SK-N-SH (cell line): Measurements from ENCODE around the gene AGBL4. TPM values are rescaled to one million over a fixed set of nuclear protein-coding genes. Genes with fewer than 3 reads are reported as not detected.

ENCODE experiments used
- CTCF ChIA-PET: fragments of 300-600, 350-600 bp; formaldehyde crosslinking; extraction: SDS; loops from one replicate; lab custom pipeline; 2021; lab: Yijun Ruan, JAX
- POLR2A ChIA-PET: fragments of 350-600 bp; sonication (Branson Sonifier 250); formaldehyde crosslinking; extraction: SDS; loops from one replicate; lab custom pipeline; 2020; ENCODE audit warnings: antibody characterized with exemption, inconsistent platforms; lab: Yijun Ruan, JAX
- DNase-seq: peaks from one replicate; pipeline ENCODE4 v3.0.0; 2012
- H2AFZ ChIP-seq: fragments of 200-600 bp; sonication (generic); 2 replicates; pipeline ENCODE4 v1.8.1; 2016; ENCODE audit warnings: antibody characterized with exemption, mild to moderate bottlenecking, low read depth
- H3F3A ChIP-seq: fragments of 200-600 bp; sonication (generic); replicated peaks from 2 replicates; pipeline ENCODE3; 2016; ENCODE audit warnings: antibody characterized with exemption, mild to moderate bottlenecking; ENCODE audit not compliant: insufficient read depth
- H3K27ac ChIP-seq, 2 experiments: fragments of 200-500 bp in 1 of 2; fragments of 200-600 bp in 1 of 2; sonication (Bioruptor generic) in 1 of 2; sonication (generic), shearing (Covaris generic) in 1 of 2; 2 replicates each; pipeline versions ENCODE4 v1.5.1 to v1.6.1; 2014 to 2016; ENCODE audit warnings: low read depth in 2 of 2, inconsistent platforms in 1 of 2, low read length in 1 of 2, mild to moderate bottlenecking in 1 of 2, mixed read lengths in 1 of 2
- H3K27me3 ChIP-seq: fragments of 200-600 bp; sonication (generic), shearing (Covaris generic); 2 replicates; pipeline ENCODE4 v1.6.1; 2016; ENCODE audit warnings: mixed run types; ENCODE audit not compliant: insufficient read depth
- H3K36me3 ChIP-seq, 2 experiments: fragments of 200-500 bp in 1 of 2; fragments of 200-600 bp in 1 of 2; sonication (Bioruptor generic) in 1 of 2; sonication (generic) in 1 of 2; replicated peaks in 1 of 2; 2 replicates each; pipeline versions ENCODE3 to v1.5.1; 2014 to 2016; ENCODE audit warnings: low read length in 1 of 2, mild to moderate bottlenecking in 1 of 2; ENCODE audit not compliant: insufficient read depth in 2 of 2, control insufficient read depth in 1 of 2
- H3K4me1 ChIP-seq, 2 experiments: fragments of 200-500 bp in 1 of 2; fragments of 200-600 bp in 1 of 2; sonication (Bioruptor generic) in 1 of 2; sonication (generic), shearing (Covaris generic) in 1 of 2; 2 replicates each; pipeline versions ENCODE4 v1.5.1 to v1.6.1; 2014 to 2016; ENCODE audit warnings: low read depth in 1 of 2, low read length in 1 of 2, mixed run types in 1 of 2; ENCODE audit not compliant: insufficient read depth in 2 of 2, control insufficient read depth in 1 of 2
- H3K4me2 ChIP-seq: fragments of 200-600 bp; sonication (generic), shearing (Covaris generic); 2 replicates; pipeline ENCODE4 v1.6.1; 2017; ENCODE audit warnings: mixed run types
- H3K4me3 ChIP-seq, 2 experiments: fragments of 200-500 bp in 1 of 2; fragments of 200-600 bp in 1 of 2; sonication (Bioruptor generic) in 1 of 2; sonication (generic), shearing (Covaris generic) in 1 of 2; 2 replicates each; pipeline versions ENCODE4 v1.5.1 to v1.8.1; 2014 to 2016; ENCODE audit warnings: low read depth in 2 of 2, inconsistent platforms in 1 of 2, low read length in 1 of 2, mild to moderate bottlenecking in 1 of 2, mixed read lengths in 1 of 2, moderate library complexity in 1 of 2
- H3K79me2 ChIP-seq: fragments of 200-600 bp; sonication (generic); 2 replicates; pipeline ENCODE4 v1.8.1; 2017; ENCODE audit warnings: mild to moderate bottlenecking; ENCODE audit not compliant: insufficient read depth
- H3K9ac ChIP-seq: fragments of 200-600 bp; sonication (generic); 2 replicates; pipeline ENCODE4 v1.6.1; 2017; ENCODE audit warnings: mixed run types
- H3K9me2 ChIP-seq: fragments of 200-600 bp; sonication (generic); 2 replicates; pipeline ENCODE4 v1.6.1; 2017; ENCODE audit warnings: mixed run types
- H3K9me3 ChIP-seq: fragments of 200-600 bp; sonication (generic); 2 replicates; pipeline ENCODE4 v1.6.1; 2017; ENCODE audit warnings: mixed run types, mild to moderate bottlenecking, moderate library complexity
- H4K20me1 ChIP-seq: fragments of 200-600 bp; sonication (generic); 2 replicates; pipeline ENCODE4 v1.6.1; 2017; ENCODE audit warnings: mild to moderate bottlenecking, mixed run types; ENCODE audit not compliant: insufficient read depth
- CHD2 ChIP-seq: fragments of 150-350 bp; IDR thresholded peaks from 2 replicates; pipeline ENCODE4 v1.6.1; 2018; ENCODE audit warnings: low read length; ENCODE audit not compliant: partially characterized antibody
- FOSL2 ChIP-seq: IDR thresholded peaks from 2 replicates; pipeline ENCODE4 v1.4.0; 2012; ENCODE audit warnings: low read depth, mild to moderate bottlenecking, moderate library complexity, borderline replicate concordance
- GABPA ChIP-seq: IDR thresholded peaks from 2 replicates; pipeline ENCODE4 v1.4.0; 2012; ENCODE audit warnings: low read depth, mild to moderate bottlenecking
- JUND ChIP-seq: IDR thresholded peaks from 2 replicates; pipeline ENCODE4 v1.4.0; 2012
- NFIC ChIP-seq: IDR thresholded peaks from 2 replicates; pipeline ENCODE4 v1.4.0; 2012; ENCODE audit warnings: borderline replicate concordance
- SIN3A ChIP-seq: IDR thresholded peaks from 2 replicates; pipeline ENCODE4 v1.6.1; 2012; ENCODE audit warnings: low read depth, mild to moderate bottlenecking, low read length, moderate library complexity, borderline replicate concordance
- TAF1 ChIP-seq: IDR thresholded peaks from 2 replicates; pipeline ENCODE4 v1.6.1; 2012; ENCODE audit warnings: low read depth, mild to moderate bottlenecking, low read length, moderate library complexity, borderline replicate concordance
- TEAD4 ChIP-seq: IDR thresholded peaks from 2 replicates; pipeline ENCODE4 v1.4.0; 2012; ENCODE audit warnings: mild to moderate bottlenecking, borderline replicate concordance; ENCODE audit not compliant: insufficient read depth
- YY1 ChIP-seq: IDR thresholded peaks from 2 replicates; pipeline ENCODE4 v1.4.0; 2012; ENCODE audit warnings: low read depth, mild to moderate bottlenecking
- WGBS: methylation state at CpG from one replicate; pipeline ENCODE4 v1.1.6; 2017; ENCODE audit warnings: low lambda C conversion rate; 5-methylcytosine and 5-hydroxymethylcytosine counted together
- polyA plus RNA-seq, 3 experiments: library from polyadenylated mRNA; depleted of rRNA; stranded (reverse); fragments of >200 nt; gene quantifications; 2 replicates each; pipeline ENCODE4 v1.2.3, GENCODE V29; 2012
- TF ChIP-seq, protein P1 (sequence below): IDR thresholded peaks from 2 replicates; pipeline ENCODE4; 2012
- TF ChIP-seq, protein P2 (sequence below): fragments of 200-600 bp; sonication (generic); IDR thresholded peaks from 2 replicates; pipeline ENCODE4 v1.6.1; 2017; ENCODE audit warnings: antibody characterized with exemption, mild to moderate bottlenecking, moderate library complexity
- TF ChIP-seq, protein P3 (sequence below): IDR thresholded peaks from 2 replicates; pipeline ENCODE4 v1.4.0; 2012; ENCODE audit warnings: low read depth
- TF ChIP-seq, protein P4 (sequence below): IDR thresholded peaks from 2 replicates; pipeline ENCODE4 v1.4.0; 2012; ENCODE audit warnings: low read depth, borderline replicate concordance

AGBL4 gene
- polyA plus RNA-seq, 1 of the 3 experiments (the other 2 are of a cell fraction) = 0.07 TPM

DNA sequence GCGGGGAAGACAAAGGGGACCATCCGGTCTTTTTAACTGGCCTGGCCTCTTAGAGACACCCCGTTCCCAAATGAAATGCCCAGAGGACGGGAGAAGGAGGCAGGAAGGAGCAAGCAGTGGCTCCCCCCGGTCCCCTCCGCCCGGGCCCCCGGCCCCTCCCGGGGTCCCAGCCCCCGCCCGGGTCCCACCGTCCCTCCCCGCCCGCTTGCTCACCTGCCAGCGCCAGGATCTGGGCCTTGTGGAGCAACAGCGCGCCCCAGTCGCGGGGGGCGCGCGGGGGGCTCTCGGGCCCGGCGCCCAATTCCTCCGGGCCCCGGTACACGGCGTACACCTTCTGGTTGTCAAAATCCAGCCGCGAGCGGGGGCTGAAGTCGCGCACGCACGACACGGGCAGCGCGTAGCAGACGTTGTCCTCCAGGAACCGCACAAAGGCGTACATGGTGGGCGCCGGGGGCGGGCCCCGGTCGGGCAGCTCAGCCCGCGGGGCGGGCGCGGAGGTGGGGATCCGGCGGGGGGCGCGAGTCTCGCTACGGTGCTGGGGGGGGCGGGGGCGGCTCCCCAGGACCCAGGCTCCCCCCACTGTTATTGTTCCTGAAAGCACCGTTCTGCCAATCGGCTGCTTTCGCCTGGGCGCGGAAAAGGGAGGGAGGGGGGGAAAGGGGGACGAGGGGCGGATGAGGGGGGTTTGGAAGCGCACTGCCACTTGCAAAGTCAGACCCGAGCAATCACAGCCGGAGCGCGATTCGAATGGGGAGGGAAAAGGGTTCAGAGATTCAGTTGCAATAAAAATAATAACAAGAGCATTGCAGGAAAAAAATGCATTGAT, 1247.1 kb downstream of the AGBL4 start, which contains the start of gene BEND5 (continued):
- TF ChIP-seq NFIC (no peak), FOSL2 (no peak), CHD2 (peak; percentile 47)

DNA sequence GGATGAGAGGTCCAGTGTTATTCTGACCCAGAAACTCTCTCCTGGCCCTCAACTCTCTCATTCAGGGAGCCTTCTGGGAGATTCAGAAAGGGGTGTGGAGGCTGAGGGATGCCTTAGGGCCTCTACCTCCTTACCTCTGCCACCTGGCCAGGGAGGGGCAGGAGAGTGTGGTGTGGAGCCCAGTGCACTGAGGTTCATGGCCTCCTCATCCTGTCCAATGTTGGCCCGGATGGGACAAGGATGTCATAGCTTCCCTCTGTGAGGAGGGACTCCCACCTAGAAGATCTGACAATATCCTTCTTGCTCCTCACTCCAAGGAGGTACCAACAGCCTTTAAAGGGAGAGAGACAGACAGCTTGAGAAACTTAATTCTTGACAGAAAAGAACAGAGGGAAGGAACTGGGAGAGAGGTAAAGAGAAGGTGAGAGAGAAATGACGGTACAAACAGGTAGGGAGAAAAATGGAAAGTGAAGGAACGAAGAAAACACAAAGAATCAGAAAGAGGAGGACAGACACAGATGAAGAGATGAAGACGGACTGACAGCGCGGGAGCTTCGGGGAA, 1247.8 kb downstream of the AGBL4 start:
- Histone ChIP-seq H2AFZ (peak overlapping the region; percentile 98), H3K27ac (no peak overlapping the region; a peak in 2 of 4 replicates), H3K4me3 (peak overlapping the region; percentile 69 to 85), H3K4me1 (peaks cover 4 to 14% of the 10 kb centered on the region in 2 experiments; a peak in 1 of 4 replicates), H3K36me3 (peaks cover 0 to 26% of the 10 kb centered on the region in 2 experiments), H3K9me2 (no peaks in the 10 kb centered on the region), H3K27me3 (no peaks in the 10 kb centered on the region), H3K9ac (peak overlapping the region; percentile 80), H4K20me1 (no peaks in the 10 kb centered on the region), H3K4me2 (peak overlapping the region; percentile 89), H3F3A (no peaks in the 10 kb centered on the region), H3K9me3 (no peaks in the 10 kb centered on the region), H3K79me2 (no peaks in the 10 kb centered on the region)
- TF ChIP-seq JUND = no peak
- TF ChIP-seq GABPA = no peak
- no peak for TF ChIP-seq TEAD4
- TF ChIP-seq, protein P1, sequence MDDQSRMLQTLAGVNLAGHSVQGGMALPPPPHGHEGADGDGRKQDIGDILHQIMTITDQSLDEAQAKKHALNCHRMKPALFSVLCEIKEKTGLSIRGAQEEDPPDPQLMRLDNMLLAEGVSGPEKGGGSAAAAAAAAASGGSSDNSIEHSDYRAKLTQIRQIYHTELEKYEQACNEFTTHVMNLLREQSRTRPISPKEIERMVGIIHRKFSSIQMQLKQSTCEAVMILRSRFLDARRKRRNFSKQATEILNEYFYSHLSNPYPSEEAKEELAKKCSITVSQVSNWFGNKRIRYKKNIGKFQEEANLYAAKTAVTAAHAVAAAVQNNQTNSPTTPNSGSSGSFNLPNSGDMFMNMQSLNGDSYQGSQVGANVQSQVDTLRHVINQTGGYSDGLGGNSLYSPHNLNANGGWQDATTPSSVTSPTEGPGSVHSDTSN = no peak
- TF ChIP-seq, protein P2, sequence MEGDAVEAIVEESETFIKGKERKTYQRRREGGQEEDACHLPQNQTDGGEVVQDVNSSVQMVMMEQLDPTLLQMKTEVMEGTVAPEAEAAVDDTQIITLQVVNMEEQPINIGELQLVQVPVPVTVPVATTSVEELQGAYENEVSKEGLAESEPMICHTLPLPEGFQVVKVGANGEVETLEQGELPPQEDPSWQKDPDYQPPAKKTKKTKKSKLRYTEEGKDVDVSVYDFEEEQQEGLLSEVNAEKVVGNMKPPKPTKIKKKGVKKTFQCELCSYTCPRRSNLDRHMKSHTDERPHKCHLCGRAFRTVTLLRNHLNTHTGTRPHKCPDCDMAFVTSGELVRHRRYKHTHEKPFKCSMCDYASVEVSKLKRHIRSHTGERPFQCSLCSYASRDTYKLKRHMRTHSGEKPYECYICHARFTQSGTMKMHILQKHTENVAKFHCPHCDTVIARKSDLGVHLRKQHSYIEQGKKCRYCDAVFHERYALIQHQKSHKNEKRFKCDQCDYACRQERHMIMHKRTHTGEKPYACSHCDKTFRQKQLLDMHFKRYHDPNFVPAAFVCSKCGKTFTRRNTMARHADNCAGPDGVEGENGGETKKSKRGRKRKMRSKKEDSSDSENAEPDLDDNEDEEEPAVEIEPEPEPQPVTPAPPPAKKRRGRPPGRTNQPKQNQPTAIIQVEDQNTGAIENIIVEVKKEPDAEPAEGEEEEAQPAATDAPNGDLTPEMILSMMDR = no peak
- no peak for TF ChIP-seq FOSL2
- TF ChIP-seq SIN3A = no peak
- no peak for TF ChIP-seq YY1
- no peak for TF ChIP-seq TAF1
- no peak for TF ChIP-seq CHD2
- no peak for TF ChIP-seq NFIC
- TF ChIP-seq, protein P3, sequence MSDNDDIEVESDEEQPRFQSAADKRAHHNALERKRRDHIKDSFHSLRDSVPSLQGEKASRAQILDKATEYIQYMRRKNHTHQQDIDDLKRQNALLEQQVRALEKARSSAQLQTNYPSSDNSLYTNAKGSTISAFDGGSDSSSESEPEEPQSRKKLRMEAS = no peak
- TF ChIP-seq, protein P4, sequence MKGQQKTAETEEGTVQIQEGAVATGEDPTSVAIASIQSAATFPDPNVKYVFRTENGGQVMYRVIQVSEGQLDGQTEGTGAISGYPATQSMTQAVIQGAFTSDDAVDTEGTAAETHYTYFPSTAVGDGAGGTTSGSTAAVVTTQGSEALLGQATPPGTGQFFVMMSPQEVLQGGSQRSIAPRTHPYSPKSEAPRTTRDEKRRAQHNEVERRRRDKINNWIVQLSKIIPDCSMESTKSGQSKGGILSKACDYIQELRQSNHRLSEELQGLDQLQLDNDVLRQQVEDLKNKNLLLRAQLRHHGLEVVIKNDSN = no peak
- peak; percentile 20 for DNase-seq
- ChIA-PET CTCF (interaction anchor here (0.8 to 1.7 kb wide), 6 partner anchors 11 to 198 kb away, joined by 3 to 6 read pairs (median 4); no protein-coding TSS in a partner anchor), POLR2A (interaction anchor here (0.8 kb wide), 1 partner anchor 121 kb away, joined by 3 read pairs; no protein-coding TSS in a partner anchor)
- WGBS = 11% methylated on average over 7 of the region's 7 CpGs
